ENCODE data around the gene WBP2. TPM values are rescaled to one million over a fixed set of nuclear protein-coding genes. Genes with fewer than 3 reads are reported as not detected.

The WBP2 gene
- total and polyA plus RNA-seq, 2 of the 13 experiments (the other 11 are each of a cell fraction or from before 2014, with no cell fraction given) = 29.2 to 29.5 TPM

DNA sequence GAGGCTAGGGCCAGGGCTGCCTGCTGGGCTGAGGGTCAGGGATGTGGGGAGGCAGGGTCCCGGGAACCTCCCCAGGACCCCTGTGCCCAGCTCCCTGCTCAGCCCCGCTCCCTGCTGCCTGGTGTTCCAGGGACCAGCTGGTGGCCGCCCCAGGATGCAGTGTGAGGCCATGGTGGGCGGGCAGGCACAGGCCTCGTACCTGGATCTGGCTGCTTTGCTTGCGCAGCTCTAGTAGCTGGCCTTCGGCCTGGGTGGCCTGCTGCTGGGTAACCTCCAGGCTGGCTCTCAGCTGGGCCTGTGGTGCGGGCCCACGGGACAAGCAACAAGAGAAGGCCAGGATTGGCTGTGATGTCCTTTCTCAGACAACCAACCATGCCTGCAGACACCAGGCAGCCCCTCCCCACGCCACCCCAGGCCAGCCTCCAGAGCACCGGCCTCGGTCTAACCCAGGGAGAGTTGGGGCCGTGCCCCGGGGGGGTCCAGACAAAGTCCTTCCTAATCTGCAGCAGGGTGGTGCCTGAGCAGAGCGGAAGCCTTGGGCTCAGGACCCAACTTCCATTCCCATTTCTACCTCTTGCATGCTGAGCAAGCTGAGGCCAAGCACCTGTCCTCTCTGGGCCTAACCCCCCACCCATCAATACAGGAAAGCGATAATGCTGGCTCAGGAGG, 37.6 kb upstream of the WBP2 start (continued):
- TF ChIP-seq, protein P1, sequence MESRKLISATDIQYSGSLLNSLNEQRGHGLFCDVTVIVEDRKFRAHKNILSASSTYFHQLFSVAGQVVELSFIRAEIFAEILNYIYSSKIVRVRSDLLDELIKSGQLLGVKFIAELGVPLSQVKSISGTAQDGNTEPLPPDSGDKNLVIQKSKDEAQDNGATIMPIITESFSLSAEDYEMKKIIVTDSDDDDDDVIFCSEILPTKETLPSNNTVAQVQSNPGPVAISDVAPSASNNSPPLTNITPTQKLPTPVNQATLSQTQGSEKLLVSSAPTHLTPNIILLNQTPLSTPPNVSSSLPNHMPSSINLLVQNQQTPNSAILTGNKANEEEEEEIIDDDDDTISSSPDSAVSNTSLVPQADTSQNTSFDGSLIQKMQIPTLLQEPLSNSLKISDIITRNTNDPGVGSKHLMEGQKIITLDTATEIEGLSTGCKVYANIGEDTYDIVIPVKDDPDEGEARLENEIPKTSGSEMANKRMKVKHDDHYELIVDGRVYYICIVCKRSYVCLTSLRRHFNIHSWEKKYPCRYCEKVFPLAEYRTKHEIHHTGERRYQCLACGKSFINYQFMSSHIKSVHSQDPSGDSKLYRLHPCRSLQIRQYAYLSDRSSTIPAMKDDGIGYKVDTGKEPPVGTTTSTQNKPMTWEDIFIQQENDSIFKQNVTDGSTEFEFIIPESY (CRISPR knock-in tag; IDR thresholded peaks at IDR 0.05) = no peak
- TF ChIP-seq FOXJ3 (CRISPR knock-in tag; IDR thresholded peaks at IDR 0.05; ENCODE audit: borderline replicate concordance) (0 out of 2 replicates have a peak, but pooled peaks have one; percentile 16), MYC (CRISPR knock-in tag; IDR thresholded peaks at IDR 0.05; ENCODE audit: borderline replicate concordance) (peak; percentile 58), PCBP2 (optimal IDR thresholded peaks at IDR 0.05; ENCODE audit: low read depth, low read length, poor library complexity, severe bottlenecking) (no peak), MIXL1 (CRISPR knock-in tag; IDR thresholded peaks at IDR 0.05) (no peak), ZNF12 (CRISPR knock-in tag; IDR thresholded peaks at IDR 0.05) (peak; percentile 68), MEIS1 (CRISPR knock-in tag; IDR thresholded peaks at IDR 0.05; ENCODE audit: borderline replicate concordance) (peak; percentile 81; the same call in 1 of the 2 replicates), ZNF572 (CRISPR knock-in tag; IDR thresholded peaks at IDR 0.05) (no peak), ZNF124 (CRISPR knock-in tag; IDR thresholded peaks at IDR 0.05) (no peak), ZNF207 (IDR thresholded peaks at IDR 0.05; ENCODE audit: borderline replicate concordance) (no peak)
- TF ChIP-seq, protein P2, sequence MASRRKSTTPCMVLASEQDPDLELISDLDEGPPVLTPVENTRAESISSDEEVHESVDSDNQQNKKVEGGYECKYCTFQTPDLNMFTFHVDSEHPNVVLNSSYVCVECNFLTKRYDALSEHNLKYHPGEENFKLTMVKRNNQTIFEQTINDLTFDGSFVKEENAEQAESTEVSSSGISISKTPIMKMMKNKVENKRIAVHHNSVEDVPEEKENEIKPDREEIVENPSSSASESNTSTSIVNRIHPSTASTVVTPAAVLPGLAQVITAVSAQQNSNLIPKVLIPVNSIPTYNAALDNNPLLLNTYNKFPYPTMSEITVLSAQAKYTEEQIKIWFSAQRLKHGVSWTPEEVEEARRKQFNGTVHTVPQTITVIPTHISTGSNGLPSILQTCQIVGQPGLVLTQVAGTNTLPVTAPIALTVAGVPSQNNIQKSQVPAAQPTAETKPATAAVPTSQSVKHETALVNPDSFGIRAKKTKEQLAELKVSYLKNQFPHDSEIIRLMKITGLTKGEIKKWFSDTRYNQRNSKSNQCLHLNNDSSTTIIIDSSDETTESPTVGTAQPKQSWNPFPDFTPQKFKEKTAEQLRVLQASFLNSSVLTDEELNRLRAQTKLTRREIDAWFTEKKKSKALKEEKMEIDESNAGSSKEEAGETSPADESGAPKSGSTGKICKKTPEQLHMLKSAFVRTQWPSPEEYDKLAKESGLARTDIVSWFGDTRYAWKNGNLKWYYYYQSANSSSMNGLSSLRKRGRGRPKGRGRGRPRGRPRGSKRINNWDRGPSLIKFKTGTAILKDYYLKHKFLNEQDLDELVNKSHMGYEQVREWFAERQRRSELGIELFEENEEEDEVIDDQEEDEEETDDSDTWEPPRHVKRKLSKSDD (CRISPR knock-in tag; IDR thresholded peaks at IDR 0.05; ENCODE audit: low read depth) = 0 out of 2 replicates have a peak, but pooled peaks have one; percentile 7
- TF ChIP-seq, protein P3, sequence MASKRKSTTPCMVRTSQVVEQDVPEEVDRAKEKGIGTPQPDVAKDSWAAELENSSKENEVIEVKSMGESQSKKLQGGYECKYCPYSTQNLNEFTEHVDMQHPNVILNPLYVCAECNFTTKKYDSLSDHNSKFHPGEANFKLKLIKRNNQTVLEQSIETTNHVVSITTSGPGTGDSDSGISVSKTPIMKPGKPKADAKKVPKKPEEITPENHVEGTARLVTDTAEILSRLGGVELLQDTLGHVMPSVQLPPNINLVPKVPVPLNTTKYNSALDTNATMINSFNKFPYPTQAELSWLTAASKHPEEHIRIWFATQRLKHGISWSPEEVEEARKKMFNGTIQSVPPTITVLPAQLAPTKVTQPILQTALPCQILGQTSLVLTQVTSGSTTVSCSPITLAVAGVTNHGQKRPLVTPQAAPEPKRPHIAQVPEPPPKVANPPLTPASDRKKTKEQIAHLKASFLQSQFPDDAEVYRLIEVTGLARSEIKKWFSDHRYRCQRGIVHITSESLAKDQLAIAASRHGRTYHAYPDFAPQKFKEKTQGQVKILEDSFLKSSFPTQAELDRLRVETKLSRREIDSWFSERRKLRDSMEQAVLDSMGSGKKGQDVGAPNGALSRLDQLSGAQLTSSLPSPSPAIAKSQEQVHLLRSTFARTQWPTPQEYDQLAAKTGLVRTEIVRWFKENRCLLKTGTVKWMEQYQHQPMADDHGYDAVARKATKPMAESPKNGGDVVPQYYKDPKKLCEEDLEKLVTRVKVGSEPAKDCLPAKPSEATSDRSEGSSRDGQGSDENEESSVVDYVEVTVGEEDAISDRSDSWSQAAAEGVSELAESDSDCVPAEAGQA (IDR thresholded peaks at IDR 0.05; ENCODE audit: low read depth) = no peak
- TF ChIP-seq, protein P3 (CRISPR knock-in tag; IDR thresholded peaks at IDR 0.05; ENCODE audit: borderline replicate concordance) = no peak; the same call in 1 of the 2 replicates
- TF ChIP-seq, protein P4, sequence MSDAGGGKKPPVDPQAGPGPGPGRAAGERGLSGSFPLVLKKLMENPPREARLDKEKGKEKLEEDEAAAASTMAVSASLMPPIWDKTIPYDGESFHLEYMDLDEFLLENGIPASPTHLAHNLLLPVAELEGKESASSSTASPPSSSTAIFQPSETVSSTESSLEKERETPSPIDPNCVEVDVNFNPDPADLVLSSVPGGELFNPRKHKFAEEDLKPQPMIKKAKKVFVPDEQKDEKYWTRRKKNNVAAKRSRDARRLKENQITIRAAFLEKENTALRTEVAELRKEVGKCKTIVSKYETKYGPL (CRISPR knock-in tag; IDR thresholded peaks at IDR 0.05) = 0 out of 2 replicates have a peak, but pooled peaks have one; percentile 14
- TF ChIP-seq, protein P5, sequence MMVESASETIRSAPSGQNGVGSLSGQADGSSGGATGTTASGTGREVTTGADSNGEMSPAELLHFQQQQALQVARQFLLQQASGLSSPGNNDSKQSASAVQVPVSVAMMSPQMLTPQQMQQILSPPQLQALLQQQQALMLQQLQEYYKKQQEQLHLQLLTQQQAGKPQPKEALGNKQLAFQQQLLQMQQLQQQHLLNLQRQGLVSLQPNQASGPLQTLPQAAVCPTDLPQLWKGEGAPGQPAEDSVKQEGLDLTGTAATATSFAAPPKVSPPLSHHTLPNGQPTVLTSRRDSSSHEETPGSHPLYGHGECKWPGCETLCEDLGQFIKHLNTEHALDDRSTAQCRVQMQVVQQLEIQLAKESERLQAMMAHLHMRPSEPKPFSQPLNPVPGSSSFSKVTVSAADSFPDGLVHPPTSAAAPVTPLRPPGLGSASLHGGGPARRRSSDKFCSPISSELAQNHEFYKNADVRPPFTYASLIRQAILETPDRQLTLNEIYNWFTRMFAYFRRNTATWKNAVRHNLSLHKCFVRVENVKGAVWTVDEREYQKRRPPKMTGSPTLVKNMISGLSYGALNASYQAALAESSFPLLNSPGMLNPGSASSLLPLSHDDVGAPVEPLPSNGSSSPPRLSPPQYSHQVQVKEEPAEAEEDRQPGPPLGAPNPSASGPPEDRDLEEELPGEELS (CRISPR knock-in tag; IDR thresholded peaks at IDR 0.05) = peak; percentile 49; the same call in 1 of the 2 replicates

Measured in HepG2 (cell line).